ENCODE measurements around the gene EML6. TPM values are rescaled to one million over a fixed set of nuclear protein-coding genes. Genes with fewer than 3 reads are reported as not detected.

The EML6 gene
- total RNA-seq, 1 experiment from 2014 or later: 5.2 TPM

DNA sequence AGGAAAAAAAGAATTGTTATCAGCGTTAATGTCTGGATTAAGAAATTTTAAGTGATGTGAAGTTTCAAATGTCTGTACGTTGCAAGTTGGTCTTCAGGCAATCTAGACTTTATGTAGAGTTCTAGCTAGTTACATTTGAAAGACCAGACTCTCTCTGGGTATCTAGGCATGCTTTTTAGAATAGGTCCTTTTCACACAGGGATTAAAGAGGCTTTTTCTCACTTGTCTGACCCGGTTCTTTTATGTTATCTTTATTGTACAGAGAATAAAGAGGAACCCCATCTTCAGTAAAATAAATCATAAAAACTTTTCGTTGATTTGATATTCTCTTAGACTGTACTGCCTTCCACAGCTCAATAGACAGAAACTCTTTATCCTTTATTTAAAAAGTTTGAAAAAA is 8.5 kb upstream of the EML6 start:
- ChIA-PET CTCF (interaction anchor here (0.6 kb wide), 1 partner anchor 557 kb away, joined by 3 read pairs; no protein-coding TSS in a partner anchor), POLR2A (no interaction called here)
- BruUV-seq (replicated peaks): no TSS peak

DNA sequence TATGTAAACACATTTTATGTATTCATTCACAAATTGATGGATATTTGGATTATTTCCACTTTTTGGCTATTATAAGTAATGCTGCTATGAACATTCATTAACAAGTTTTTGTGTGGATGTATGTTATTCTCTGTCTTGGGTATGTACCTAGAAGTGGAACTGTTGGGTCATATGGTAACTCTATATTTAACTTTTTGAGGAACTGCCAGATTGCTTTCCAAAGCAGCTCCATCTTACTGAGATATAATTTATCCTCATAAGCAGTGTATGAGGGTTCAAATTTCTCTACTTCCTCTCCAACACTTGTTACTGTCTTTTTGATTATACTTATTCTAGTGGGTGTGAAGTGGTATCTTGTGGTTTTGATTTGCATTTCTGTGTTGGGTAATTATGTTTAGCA is 7.1 kb upstream of the EML6 start:
- no peaks in the 10 kb centered on the region for H3K36me3 ChIP-seq (ENCODE audit: control insufficient read depth, insufficient read depth, low read length)
- BruUV-seq (replicated peaks): no TSS peak
- no peak overlapping the region for H3K4me3 Mint-ChIP-seq (ENCODE audit: unreplicated experiment)
- DNase-seq: no peak
- intact Hi-C loops (cut with micrococcal nuclease; ENCODE audit: unreplicated experiment): no loop called here
- TF ChIP-seq, protein P1, sequence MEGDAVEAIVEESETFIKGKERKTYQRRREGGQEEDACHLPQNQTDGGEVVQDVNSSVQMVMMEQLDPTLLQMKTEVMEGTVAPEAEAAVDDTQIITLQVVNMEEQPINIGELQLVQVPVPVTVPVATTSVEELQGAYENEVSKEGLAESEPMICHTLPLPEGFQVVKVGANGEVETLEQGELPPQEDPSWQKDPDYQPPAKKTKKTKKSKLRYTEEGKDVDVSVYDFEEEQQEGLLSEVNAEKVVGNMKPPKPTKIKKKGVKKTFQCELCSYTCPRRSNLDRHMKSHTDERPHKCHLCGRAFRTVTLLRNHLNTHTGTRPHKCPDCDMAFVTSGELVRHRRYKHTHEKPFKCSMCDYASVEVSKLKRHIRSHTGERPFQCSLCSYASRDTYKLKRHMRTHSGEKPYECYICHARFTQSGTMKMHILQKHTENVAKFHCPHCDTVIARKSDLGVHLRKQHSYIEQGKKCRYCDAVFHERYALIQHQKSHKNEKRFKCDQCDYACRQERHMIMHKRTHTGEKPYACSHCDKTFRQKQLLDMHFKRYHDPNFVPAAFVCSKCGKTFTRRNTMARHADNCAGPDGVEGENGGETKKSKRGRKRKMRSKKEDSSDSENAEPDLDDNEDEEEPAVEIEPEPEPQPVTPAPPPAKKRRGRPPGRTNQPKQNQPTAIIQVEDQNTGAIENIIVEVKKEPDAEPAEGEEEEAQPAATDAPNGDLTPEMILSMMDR (IDR thresholded peaks at IDR 0.05; ENCODE audit: insufficient read depth in 1 of 2, low read depth in 1 of 2, low read length in 1 of 2, severe bottlenecking in 1 of 2, unreplicated experiment in 1 of 2): no peak
- ChIA-PET CTCF (no interaction called here), POLR2A (no interaction called here)
- H3K27me3 Mint-ChIP-seq (ENCODE audit: insufficient read depth, unreplicated experiment): peaks cover 3% of the 10 kb centered on the region
- H3K27ac Mint-ChIP-seq (ENCODE audit: unreplicated experiment): no peak overlapping the region
- H3K36me3 Mint-ChIP-seq (ENCODE audit: insufficient read depth, unreplicated experiment): no peaks in the 10 kb centered on the region
- no peaks in the 10 kb centered on the region for H3K27me3 ChIP-seq (replicated peaks; ENCODE audit: control insufficient read depth, insufficient read depth, low read length)
- no peak overlapping the region for H3K4me3 ChIP-seq (ENCODE audit: low read depth, low read length)
- H3K4me1 Mint-ChIP-seq (ENCODE audit: low read depth, unreplicated experiment): no peaks in the 10 kb centered on the region
- H3K9me3 Mint-ChIP-seq (ENCODE audit: unreplicated experiment): no peaks in the 10 kb centered on the region
- H3K9me3 ChIP-seq: peaks cover 3% of the 10 kb centered on the region; the same call in 1 of the 2 replicates
- H3K4me1 ChIP-seq: no peaks in the 10 kb centered on the region

More for the DNA sequence above, 8.5 kb upstream of the EML6 start:
- H3K4me3 Mint-ChIP-seq (ENCODE audit: unreplicated experiment): no peak overlapping the region
- TF ChIP-seq, protein P1 (IDR thresholded peaks at IDR 0.05; ENCODE audit: insufficient read depth in 1 of 2, low read depth in 1 of 2, low read length in 1 of 2, severe bottlenecking in 1 of 2, unreplicated experiment in 1 of 2): no peak
- Histone ChIP-seq H3K4me1 (no peaks in the 10 kb centered on the region), H3K36me3 (ENCODE audit: control insufficient read depth, insufficient read depth, low read length) (no peaks in the 10 kb centered on the region), H3K9me3 (peaks cover 3% of the 10 kb centered on the region; the same call in 1 of the 2 replicates), H3K27me3 (replicated peaks; ENCODE audit: control insufficient read depth, insufficient read depth, low read length) (no peaks in the 10 kb centered on the region), H3K4me3 (ENCODE audit: low read depth, low read length) (no peak overlapping the region)
- H3K9me3 Mint-ChIP-seq (ENCODE audit: unreplicated experiment): no peaks in the 10 kb centered on the region
- intact Hi-C loops (cut with micrococcal nuclease; ENCODE audit: unreplicated experiment): no loop called here
- no peaks in the 10 kb centered on the region for H3K36me3 Mint-ChIP-seq (ENCODE audit: insufficient read depth, unreplicated experiment)
- H3K4me1 Mint-ChIP-seq (ENCODE audit: low read depth, unreplicated experiment): no peaks in the 10 kb centered on the region
- DNase-seq: no peak
- H3K27me3 Mint-ChIP-seq (ENCODE audit: insufficient read depth, unreplicated experiment): peaks cover 3% of the 10 kb centered on the region
- H3K27ac Mint-ChIP-seq (ENCODE audit: unreplicated experiment): no peak overlapping the region

DNA sequence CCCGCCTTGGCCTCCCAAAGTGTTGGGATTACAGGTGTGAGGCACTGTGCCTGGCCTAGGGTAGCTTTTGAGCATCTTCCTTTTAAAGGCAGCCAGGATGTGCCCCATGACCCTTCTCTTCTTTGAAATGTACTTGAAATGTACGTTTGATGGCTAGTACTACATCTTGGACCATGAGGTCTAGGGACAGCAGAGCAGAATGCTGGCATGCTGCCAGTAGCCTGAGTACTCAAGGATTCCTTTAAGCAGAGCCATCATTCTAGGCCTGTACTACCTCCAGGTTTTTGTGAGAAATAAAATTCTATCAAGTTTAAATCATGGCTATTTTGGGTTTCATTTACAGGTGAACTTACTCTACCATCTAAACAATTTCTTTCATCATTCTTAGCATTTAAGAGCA is 2.9 kb upstream of the EML6 start:
- 0 out of 2 replicates have a peak, but pooled peaks cover 3% of the 10 kb centered on the region for H3K9me3 ChIP-seq
- ChIA-PET CTCF (no interaction called here), POLR2A (no interaction called here)
- H3K27me3 Mint-ChIP-seq (ENCODE audit: insufficient read depth, unreplicated experiment): peaks cover 6% of the 10 kb centered on the region
- no peak overlapping the region for H3K27ac Mint-ChIP-seq (ENCODE audit: unreplicated experiment)
- no peaks in the 10 kb centered on the region for H3K4me1 Mint-ChIP-seq (ENCODE audit: low read depth, unreplicated experiment)
- no peak for DNase-seq
- H3K36me3 ChIP-seq (ENCODE audit: control insufficient read depth, insufficient read depth, low read length): no peaks in the 10 kb centered on the region
- BruUV-seq (replicated peaks): no TSS peak
- no peaks in the 10 kb centered on the region for H3K9me3 Mint-ChIP-seq (ENCODE audit: unreplicated experiment)
- H3K36me3 Mint-ChIP-seq (ENCODE audit: insufficient read depth, unreplicated experiment): no peaks in the 10 kb centered on the region
- TF ChIP-seq, protein P1 (IDR thresholded peaks at IDR 0.05; ENCODE audit: insufficient read depth in 1 of 2, low read depth in 1 of 2, low read length in 1 of 2, severe bottlenecking in 1 of 2, unreplicated experiment in 1 of 2): no peak
- intact Hi-C loops (cut with micrococcal nuclease; ENCODE audit: unreplicated experiment): loop anchor here (5.0 kb wide), 1 partner anchor 117 kb away; no protein-coding TSS in a partner anchor
- H3K4me1 ChIP-seq: no peaks in the 10 kb centered on the region
- H3K4me3 Mint-ChIP-seq (ENCODE audit: unreplicated experiment): no peak overlapping the region
- H3K27me3 ChIP-seq (replicated peaks; ENCODE audit: control insufficient read depth, insufficient read depth, low read length): no peaks in the 10 kb centered on the region
- no peak overlapping the region for H3K4me3 ChIP-seq (ENCODE audit: low read depth, low read length)

Data from Caco-2 (cell line).